H54 (cell line): Measurements from ENCODE around the gene PTPN14.

Experiments used
- DNase-seq: peaks from one replicate; pipeline ENCODE4 v3.0.0; 2011; ENCODE audit warnings: low spot score, mixed read lengths; ENCODE audit not compliant: insufficient read length
- FAIRE-seq: peaks from 3 replicates; lab custom pipeline; 2011; peaks lifted over from hg19 to GRCh38; lab: Jason Lieb, UNC
- POLR2A ChIP-seq: IDR thresholded peaks from 2 replicates; pipeline ENCODE4 v1.6.1; 2011; ENCODE audit warnings: low read depth, mild to moderate bottlenecking, low read length

The PTPN14 gene

GRCh38 chr1:214367841-214368240 lies 183.6 kb downstream of the PTPN14 start:
- DNase-seq (no peak), FAIRE-seq (no peak)
- TF ChIP-seq POLR2A = no peak

GRCh38 chr1:214364786-214365295 lies 186.6 kb downstream of the PTPN14 start:
- TF ChIP-seq POLR2A = no peak
- DNase-seq (no peak), FAIRE-seq (no peak)

- no peak for DNase-seq
- FAIRE-seq = no peak
- TF ChIP-seq POLR2A = no peak
Observed at GRCh38 chr1:214364386-214364785, 187.0 kb downstream of the PTPN14 start.

GRCh38 chr1:214363386-214363785 lies 188.0 kb downstream of the PTPN14 start:
- TF ChIP-seq POLR2A = no peak
- no peak for FAIRE-seq
- no peak for DNase-seq

GRCh38 chr1:214362188-214362882 lies 189.1 kb downstream of the PTPN14 start:
- FAIRE-seq (no peak), DNase-seq (no peak)
- TF ChIP-seq POLR2A = no peak

- FAIRE-seq = no peak
- DNase-seq = no peak
- no peak for TF ChIP-seq POLR2A
Observed at GRCh38 chr1:214361636-214362035, 189.8 kb downstream of the PTPN14 start.

GRCh38 chr1:214360525-214361164 lies 190.8 kb downstream of the PTPN14 start:
- DNase-seq = no peak
- FAIRE-seq = no peak
- TF ChIP-seq POLR2A = no peak

- DNase-seq (no peak), FAIRE-seq (no peak)
- TF ChIP-seq POLR2A = no peak
Observed at GRCh38 chr1:214360116-214360515, 191.3 kb downstream of the PTPN14 start.

- TF ChIP-seq POLR2A = no peak
- DNase-seq (no peak), FAIRE-seq (no peak)
Observed at GRCh38 chr1:214354440-214355148, 196.8 kb downstream of the PTPN14 start.

- DNase-seq (no peak), FAIRE-seq (no peak)
- no peak for TF ChIP-seq POLR2A
Observed at GRCh38 chr1:214352838-214353237, 198.6 kb downstream of the PTPN14 start.

- FAIRE-seq = no peak
- TF ChIP-seq POLR2A = no peak
- no peak for DNase-seq
Observed at GRCh38 chr1:214351551-214352277, 199.7 kb downstream of the PTPN14 start.

- DNase-seq = no peak
- FAIRE-seq = no peak
- TF ChIP-seq POLR2A = no peak
Observed at GRCh38 chr1:214349781-214350180, 201.6 kb downstream of the PTPN14 start.

GRCh38 chr1:214349008-214349407 lies 202.4 kb downstream of the PTPN14 start:
- FAIRE-seq (no peak), DNase-seq (no peak)
- no peak for TF ChIP-seq POLR2A

- DNase-seq (no peak), FAIRE-seq (no peak)
- TF ChIP-seq POLR2A = no peak
Observed at GRCh38 chr1:214344897-214345296, 206.5 kb downstream of the PTPN14 start.

GRCh38 chr1:214342525-214342924 lies 208.9 kb downstream of the PTPN14 start:
- no peak for TF ChIP-seq POLR2A
- DNase-seq = no peak

More at GRCh38 chr1:214342525-214342924, 208.9 kb downstream of the PTPN14 start:
- no peak for FAIRE-seq
